Activated CD8-positive, alpha-beta memory T cell treated with anti-CD3 and anti-CD28 coated beads, Interleukin-2, amount 50 U/mL, for 24 hours (primary cell): ENCODE results near the gene IL31.

Experiments used
- DNase-seq: peaks from one replicate; pipeline ENCODE4 v3.0.0-alpha.2; 2020; ENCODE audit errors: extremely low read depth

IL31 gene

GRCh38 chr12:122128481-122128880 is 45.5 kb downstream of the IL31 start:
- no peak for DNase-seq

DNA sequence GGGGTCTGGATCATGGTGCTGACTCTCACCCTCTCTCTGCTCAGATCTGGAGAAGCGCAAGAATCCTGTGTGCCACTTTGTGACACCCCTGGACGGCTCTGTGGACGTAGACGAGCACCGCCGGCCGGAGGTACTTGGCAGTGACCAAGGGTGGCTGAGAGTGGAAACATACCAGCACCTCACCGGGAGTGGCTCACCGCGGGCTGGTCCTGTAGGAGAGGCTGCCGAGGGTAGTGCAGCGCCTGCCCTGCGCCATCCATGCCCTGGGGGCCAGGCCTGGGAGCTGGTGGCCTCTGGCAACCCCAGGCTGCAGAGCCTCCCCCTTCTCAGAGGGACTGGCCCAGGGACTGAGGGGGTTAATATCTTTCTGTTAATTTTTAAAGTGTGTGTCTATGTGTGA is 46.2 kb downstream of the IL31 start:
- DNase-seq, result no peak

DNA sequence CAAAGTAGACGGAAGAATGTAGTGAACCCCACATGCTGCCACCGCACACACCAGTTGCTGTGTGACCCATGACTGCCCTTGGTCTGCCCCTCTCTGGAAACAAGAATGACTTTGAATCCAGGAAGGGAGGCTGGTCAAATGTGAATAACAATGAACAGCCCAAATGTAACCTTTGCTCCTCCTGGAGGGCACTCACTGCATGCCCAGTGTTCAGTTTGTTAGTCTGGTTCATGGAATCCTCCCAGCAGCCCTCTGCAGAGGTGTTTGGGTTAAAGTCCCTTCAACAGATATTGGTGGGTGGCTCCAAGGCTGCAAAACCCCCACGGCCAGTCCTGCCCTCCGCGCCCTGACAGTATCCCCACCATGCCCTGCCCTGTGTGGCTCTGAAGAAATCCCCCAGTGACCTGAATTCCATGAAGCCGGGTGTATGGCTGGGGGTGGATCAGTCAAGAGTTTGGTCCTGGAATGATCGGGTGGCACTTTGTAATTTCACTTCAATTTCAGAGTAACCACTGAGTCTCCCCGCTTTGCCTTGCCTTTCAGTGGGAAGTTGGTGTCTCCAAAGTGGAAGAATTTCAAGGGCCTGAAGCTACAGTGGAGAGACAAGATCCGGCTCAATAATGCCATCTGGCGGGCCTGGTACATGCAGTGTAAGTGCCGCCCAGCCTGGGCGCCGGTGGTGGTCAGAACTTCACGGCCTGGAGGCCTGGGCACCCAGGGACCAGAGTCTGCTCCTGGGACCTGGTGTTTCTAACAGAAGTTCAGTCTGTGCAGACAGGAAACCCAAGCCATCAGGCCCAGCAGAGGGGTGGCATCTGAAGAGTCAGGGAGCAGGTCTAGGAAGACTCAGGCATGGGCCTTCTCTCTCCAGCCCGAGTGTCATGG is 47.1 kb downstream of the IL31 start:
- DNase-seq, result no peak

DNA sequence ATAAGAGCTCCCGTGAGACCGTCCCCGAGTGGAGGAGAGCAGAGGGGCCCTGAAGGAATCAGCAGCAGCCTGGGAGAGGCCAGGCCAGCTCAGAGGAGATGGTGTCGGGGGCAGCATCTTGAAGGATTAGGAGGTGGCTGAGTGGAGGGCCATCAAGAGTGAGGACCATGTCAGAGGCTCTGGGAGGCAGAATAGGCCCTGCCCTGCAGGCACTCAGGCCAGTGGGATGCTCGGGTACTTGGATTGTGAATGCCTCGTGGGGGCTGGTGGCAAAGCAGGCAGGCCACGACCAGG is 47.7 kb downstream of the IL31 start:
- no peak for DNase-seq

DNA sequence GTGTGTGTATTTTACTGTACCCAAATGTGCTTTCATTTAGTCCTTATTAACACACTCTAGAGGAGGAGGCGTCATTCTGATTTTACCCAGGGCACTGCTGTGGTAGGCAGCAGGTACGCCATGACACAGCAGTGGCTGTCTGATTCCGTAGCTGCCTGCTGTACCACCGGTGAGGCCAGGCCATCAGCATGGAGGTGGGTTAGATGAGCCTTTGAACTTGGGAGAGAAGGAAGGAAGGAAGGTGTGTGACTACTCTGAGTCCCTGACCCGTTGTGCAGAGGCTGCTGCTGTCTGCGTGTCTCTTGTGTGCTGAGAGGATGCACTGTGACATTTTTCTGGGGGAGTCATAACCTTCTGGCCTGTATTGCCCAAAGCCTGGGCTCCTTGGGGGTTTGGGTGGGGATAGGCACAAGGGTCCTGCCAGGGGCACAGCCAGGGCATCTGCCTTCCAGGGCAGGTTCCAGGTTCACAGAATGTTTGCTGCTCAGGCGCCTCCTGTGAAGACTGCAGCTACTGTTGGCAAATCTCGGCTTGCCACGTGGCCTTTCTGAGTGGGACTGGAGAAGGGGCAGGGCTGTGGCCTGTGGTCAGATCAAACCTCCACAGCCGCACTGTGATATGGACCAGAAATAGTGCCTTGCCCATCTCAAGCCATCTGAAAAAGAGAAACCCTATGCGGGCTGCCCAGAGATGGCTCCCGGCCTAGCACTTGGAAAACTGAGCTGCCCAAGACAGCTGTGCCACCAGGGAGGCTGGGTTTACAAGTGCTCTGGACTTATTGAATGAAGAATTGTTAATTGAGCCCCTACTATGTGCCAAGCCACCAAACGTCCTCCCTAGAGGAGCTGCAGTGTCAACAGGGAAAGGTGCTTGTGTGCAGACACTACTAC is 48.3 kb downstream of the IL31 start:
- DNase-seq, result no peak

- DNase-seq, result no peak
Observed at GRCh38 chr12:122124370-122124769, 49.7 kb downstream of the IL31 start.

GRCh38 chr12:122123761-122124145 is 50.3 kb downstream of the IL31 start:
- DNase-seq, result no peak

GRCh38 chr12:122123051-122123760 is 50.8 kb downstream of the IL31 start:
- peak; percentile 31 for DNase-seq
